Breast epithelium (tissue), 3 donors: ENCODE measurements around the gene CDH4.

Source experiments
- POLR2A ChIP-seq: fragments of 450-650 bp; IDR thresholded peaks from one replicate; pipeline ENCODE4 v1.6.1; 2016; ENCODE audit warnings: antibody characterized with exemption, mild to moderate bottlenecking, moderate library complexity
- POLR2AphosphoS5 ChIP-seq, 3 donors: sonication (generic); formaldehyde crosslinking; IDR thresholded peaks; one replicate each; pipeline ENCODE4 v1.6.1; 2017; ENCODE audit warnings: antibody characterized with exemption in 3 of 3
- TF ChIP-seq, protein P1 (sequence below), 3 donors: fragments of 450-650 bp; IDR thresholded peaks; one replicate each; pipeline ENCODE4 v1.5.1; 2016 to 2017; ENCODE audit warnings: antibody characterized with exemption in 3 of 3, mild to moderate bottlenecking in 3 of 3, moderate library complexity in 3 of 3

DNA sequence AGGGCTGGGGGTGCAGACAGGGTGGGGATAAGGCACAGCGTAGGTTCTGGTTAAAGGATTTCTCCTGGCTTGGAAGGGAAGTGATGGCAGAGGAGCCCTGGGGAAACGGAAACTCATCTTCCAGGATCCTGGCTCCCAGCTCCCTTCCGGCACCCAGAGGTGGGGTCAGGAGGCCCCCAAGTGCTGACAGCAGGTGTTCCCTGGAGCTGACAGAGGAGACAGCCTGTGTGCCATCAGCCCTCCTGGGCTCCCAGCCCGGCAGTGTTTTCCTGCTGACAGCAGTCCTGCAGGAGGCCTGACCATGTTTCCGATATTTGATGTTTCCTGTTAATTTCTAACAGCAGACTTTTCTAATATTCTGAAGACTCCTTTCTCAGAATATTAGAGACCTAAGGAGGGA is 536.3 kb downstream of the CDH4 start:
- TF ChIP-seq, protein P1, sequence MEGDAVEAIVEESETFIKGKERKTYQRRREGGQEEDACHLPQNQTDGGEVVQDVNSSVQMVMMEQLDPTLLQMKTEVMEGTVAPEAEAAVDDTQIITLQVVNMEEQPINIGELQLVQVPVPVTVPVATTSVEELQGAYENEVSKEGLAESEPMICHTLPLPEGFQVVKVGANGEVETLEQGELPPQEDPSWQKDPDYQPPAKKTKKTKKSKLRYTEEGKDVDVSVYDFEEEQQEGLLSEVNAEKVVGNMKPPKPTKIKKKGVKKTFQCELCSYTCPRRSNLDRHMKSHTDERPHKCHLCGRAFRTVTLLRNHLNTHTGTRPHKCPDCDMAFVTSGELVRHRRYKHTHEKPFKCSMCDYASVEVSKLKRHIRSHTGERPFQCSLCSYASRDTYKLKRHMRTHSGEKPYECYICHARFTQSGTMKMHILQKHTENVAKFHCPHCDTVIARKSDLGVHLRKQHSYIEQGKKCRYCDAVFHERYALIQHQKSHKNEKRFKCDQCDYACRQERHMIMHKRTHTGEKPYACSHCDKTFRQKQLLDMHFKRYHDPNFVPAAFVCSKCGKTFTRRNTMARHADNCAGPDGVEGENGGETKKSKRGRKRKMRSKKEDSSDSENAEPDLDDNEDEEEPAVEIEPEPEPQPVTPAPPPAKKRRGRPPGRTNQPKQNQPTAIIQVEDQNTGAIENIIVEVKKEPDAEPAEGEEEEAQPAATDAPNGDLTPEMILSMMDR (IDR thresholded peaks at IDR 0.05): no peak
- no peak for TF ChIP-seq POLR2A
- TF ChIP-seq POLR2AphosphoS5 (IDR thresholded peaks at IDR 0.05): no peak
